ENCODE data around the gene FAM120B.

Gene FAM120B

DNA sequence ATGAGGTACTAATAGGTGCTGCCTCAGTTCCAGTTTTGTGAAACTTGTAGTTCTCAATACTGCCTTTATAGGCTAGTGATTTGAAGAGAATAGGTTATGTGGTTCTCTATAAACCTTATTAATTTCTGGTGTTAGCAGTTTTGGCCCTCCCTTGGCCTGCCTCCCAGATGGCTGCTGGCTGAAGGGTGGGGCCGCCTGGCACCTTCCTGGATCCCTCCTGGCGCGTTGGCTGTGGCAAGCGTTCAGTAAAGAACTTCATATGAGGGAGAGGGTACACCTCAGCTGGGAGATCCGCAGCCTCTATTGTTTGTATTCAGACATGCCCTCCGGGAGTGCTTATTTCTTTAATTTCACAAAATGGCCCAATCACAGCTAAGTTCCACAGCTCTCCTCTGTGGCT lies 51.9 kb downstream of the FAM120B start:
- no peak for DNase-seq (ENCODE audit: low read depth, low spot score)

DNA sequence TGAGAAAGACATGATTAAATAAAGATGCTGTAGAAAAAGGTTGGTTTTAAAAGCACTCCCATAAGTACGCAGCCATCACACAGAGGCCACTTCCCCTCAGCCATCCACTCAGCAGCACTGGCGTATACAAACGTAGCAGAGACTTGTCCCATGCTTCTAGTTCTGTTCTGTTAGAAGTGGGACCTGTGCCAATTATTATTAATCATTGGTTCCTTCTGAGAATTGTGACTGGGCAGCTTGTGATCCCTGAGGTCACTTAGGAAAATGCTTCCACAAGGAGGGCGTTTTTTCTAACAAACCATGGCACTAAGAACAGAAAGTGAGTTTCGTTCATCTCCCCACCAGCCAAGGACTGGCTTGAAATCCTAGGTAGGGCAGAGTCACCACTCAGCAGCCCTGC lies 53.9 kb downstream of the FAM120B start:
- no peak for DNase-seq (ENCODE audit: low read depth, low spot score)

DNA sequence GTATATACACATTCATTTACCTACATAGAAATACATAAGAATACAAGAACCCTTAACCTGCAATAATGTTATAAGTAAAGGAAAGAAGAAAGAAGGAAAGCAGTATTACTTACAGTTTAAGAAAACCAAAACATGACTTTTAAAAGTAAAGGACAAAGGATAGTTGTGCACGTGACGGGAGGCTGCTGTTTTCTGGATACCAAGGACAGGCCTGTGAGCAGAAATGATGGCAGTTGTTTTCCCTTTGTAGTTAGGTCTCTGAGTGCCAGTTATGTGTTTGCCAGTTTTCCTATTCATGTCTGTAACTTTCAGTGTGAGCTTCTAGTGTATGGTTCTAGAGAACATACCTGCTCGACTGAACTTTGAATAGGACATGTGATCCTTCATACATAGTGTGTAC lies 54.8 kb downstream of the FAM120B start:
- no peak for DNase-seq (ENCODE audit: low read depth, low spot score)

DNA sequence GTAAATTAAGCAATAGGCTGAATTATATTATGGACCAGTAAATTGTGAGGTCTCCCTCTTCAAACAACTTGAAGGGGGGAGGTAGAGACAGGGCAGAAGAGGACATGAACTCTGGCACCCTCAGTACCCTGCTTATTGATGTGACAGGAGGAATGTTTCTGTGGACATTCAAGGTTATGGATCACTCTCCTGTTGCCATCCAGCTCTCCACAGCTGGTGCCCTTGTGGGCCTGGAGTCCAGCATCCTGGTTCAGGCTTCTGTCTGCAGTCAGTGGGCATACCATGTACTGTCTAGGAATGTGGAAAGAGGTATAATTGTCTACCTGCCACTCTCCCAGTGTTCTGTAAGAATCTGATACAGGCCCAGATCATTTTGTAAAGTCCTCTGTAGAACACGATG lies 55.6 kb downstream of the FAM120B start:
- no peak for DNase-seq (ENCODE audit: low read depth, low spot score)

DNA sequence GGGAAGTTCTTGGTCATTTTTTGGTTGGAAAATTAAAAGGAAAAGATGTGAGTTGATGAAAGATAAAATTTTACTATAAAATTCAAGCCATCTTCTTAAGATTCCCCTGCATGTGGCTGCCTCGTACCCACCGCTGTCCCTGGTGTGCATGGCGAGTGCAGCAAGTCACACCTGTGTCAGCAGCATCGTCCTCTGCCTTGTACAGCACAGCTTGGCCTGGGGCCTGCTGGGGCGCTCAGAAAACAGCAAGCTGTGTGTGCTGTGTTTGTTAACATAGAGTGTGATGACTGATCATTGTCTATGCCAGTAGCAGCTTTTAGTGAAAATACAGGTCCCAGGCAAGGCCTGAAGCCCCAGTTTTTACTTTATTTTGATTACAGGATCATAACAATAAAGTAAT lies 56.7 kb downstream of the FAM120B start:
- DNase-seq (ENCODE audit: low read depth, low spot score) = no peak

DNA sequence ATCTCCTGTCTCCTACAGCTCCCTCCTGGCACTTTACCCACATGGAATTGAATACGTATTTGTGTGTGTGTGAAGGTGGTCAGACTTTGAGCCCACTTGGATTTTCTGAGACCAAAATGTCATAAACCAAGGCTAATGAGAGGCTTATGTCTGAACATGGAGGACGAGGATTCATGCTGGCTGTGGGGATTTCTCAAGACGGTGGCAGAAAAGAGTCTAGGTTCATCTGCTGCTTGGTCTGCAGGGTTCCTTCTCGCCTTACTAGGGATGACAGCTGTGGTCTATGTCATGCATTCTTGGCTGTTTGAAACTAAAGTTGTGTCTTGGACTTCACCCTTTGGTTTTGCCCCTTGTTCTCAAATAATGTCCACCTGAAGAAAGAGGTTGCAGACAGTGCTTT lies 58.6 kb downstream of the FAM120B start:
- DNase-seq (ENCODE audit: low read depth, low spot score) = no peak

DNA sequence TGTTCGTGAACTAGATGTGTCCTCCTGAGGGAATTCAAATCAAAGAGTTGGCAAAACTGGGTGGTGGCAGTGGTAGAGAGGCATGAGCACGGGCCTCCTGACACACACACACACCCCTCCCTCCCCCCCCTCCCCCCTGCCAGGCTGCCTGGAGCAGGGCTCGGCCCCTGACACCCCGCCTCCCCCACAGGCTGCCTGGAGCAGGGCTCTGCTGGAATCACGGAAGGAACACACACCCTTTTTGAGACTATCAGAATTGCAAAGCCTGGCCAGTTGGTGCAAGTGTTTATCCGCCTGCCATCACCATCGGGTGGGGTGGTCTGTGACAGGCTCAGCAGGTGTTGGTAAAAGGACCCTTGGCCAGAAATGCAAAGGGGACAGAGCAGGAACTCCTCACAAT lies 59.0 kb downstream of the FAM120B start:
- no peak for DNase-seq (ENCODE audit: low read depth, low spot score)

- DNase-seq (ENCODE audit: low read depth, low spot score) = no peak
Measured at GRCh38 chr6:170366248-170366960, 59.8 kb downstream of the FAM120B start.

DNA sequence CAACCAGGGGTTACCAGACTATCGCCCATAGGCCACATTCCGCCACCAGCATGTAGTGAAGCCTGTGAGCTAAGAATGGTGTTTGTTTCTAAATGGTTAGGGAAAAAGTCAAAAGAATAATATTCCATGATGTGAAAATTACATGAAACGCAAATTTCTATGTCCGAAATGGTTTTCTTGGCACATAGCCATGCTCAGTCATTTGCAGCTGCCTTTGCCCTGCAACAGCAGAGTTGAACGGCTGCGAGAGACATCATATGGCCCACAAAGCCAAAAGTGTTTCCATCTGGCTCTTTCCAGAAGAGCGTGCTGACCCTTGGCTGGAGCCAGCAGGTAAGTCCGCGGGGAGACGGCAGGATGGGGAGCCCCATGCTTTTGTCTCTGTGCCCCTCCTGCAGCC lies 60.7 kb downstream of the FAM120B start:
- no peak for DNase-seq (ENCODE audit: low read depth, low spot score)

DNA sequence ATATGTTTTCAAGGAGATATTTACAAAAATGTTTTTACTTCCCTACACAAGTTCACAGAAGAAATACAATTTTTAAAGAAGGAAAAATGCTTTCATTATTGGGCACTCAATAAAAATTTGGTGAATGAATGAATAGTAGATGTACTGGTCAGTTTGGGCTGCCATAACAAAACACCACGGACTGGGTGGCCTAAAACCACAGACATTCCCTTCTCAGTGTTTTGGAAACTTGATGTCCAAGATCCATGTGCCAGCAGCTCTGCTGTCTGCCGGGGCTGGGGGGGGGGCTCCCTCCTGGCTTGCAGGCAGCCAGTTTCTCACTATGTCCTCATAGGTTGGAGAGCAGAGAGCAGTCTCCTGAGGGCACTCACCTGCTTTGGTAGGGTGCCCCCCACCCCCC lies 62.0 kb downstream of the FAM120B start:
- DNase-seq (ENCODE audit: low read depth, low spot score) = no peak

- no peak for DNase-seq (ENCODE audit: low read depth, low spot score)
Measured at GRCh38 chr6:170369403-170369802, 62.8 kb downstream of the FAM120B start.

- DNase-seq (ENCODE audit: low read depth, low spot score) = no peak
Measured at GRCh38 chr6:170370416-170370815, 63.9 kb downstream of the FAM120B start.

GRCh38 chr6:170371080-170371479 lies 64.5 kb downstream of the FAM120B start:
- DNase-seq (ENCODE audit: low read depth, low spot score) = no peak

DNA sequence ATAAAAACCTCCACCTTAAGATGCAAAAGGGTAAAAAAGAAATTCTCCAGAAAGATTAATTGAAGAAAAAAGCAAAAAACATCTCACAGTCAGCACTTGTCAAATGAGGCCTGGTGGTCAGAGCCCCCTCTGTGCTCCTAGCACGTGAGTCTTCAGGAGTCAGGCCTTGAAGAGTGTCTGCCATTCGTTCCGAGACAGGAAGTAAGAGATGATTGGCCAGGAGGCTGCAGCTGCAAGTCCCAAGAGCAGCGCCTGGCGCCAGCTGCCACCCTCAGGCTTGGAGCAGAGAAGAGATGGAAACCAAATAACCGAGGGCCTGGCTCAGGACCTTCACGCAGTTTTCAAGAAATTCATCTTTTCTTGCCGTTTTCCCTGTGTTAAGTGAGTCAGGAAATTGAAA lies 65.0 kb downstream of the FAM120B start:
- DNase-seq (ENCODE audit: low read depth, low spot score) = no peak

- no peak for DNase-seq (ENCODE audit: low read depth, low spot score)
Measured at GRCh38 chr6:170372380-170373325, 66.1 kb downstream of the FAM120B start.

GRCh38 chr6:170374571-170375444 lies 68.2 kb downstream of the FAM120B start:
- no peak for DNase-seq (ENCODE audit: low read depth, low spot score)

DNA sequence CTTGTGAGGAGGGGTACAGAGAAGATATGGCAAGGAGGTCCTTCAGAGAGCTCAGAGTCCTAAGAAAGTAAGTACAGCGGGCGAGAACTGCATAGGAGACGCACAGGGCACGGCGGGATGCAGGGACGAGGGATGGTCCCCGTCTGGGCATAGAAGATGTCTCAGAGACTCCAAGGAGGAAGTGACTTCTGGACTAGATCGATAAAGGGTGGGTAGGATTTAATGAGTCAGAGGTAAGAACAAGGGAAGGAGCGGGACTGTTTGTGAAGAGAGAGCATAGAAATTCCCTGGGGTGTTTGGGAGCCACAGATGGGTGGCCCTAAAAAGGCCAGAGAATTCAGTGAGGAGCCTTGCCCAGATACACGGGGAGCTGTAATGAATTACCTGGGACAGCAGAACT lies 69.1 kb downstream of the FAM120B start:
- DNase-seq (ENCODE audit: low read depth, low spot score) = no peak

DNA sequence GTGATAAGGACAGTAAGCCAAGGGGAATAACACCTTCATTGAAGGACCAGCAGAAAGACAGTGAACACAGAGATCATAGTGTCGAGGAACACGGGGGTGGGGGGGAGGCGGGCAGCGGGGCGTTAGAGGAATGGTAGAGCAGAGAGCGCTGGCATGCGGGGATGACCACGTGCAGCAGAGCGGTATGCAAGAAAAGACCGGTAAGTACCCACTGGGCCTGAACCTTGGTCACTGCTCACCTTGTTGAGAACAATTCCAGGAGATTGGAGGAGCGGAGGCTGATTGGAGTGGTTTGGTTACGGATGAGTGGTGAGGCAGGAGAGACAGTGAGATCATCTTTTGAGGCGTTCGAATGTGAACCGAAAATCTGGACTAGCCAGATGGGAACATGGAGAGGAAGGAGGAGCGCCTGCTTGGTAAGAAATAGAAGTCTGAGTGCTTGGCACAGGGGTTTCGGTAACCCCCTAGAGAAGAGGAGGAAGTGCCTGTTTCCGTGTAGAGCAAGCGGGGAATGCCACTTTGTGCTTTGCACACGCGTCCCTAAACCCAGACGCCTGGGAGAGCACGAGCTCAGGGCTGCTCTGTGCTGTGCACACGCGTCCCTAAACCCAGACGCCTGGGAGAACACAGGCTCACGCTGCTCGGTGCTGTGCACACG lies 70.0 kb downstream of the FAM120B start:
- DNase-seq (ENCODE audit: low read depth, low spot score) = no peak

DNA sequence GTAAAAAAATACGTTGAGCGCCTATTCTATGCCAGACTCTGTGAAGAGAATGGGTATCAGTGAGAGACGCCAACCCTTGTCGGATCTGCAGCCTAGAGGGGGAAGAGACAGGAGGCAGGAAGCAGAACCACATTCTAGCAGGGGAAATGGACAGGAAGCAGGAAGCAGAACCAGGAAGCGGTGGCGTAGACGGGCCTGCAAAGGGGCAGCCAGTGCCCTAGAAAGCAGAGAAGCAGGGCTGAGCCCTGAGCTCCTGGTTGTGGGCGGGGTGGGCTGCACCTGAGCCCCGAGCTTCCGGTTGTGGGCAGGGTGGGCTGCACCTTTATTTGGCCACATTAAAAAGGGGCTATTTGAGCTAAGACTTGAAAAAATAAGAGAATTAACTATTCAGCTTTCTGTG lies 71.9 kb downstream of the FAM120B start:
- DNase-seq (ENCODE audit: low read depth, low spot score) = no peak

DNA sequence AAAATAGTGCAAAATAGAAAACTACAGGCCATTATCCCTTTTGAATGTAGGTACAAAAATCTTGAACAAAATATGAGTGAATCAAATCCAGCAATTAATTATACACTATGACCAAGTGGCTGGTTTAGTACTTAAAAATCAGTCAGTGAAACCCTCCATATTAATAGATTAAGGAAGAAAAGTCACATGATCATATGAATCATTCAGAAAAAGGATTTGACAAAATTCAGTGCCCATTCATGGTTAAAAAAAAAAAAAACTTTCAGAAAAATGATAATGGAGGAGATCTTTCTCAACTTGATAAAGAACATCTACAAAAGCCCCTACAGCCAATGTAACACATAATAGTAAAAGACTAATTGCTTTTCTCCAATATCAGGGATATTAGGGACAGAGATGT lies 75.0 kb downstream of the FAM120B start:
- no peak for DNase-seq (ENCODE audit: low read depth, low spot score)

DNA sequence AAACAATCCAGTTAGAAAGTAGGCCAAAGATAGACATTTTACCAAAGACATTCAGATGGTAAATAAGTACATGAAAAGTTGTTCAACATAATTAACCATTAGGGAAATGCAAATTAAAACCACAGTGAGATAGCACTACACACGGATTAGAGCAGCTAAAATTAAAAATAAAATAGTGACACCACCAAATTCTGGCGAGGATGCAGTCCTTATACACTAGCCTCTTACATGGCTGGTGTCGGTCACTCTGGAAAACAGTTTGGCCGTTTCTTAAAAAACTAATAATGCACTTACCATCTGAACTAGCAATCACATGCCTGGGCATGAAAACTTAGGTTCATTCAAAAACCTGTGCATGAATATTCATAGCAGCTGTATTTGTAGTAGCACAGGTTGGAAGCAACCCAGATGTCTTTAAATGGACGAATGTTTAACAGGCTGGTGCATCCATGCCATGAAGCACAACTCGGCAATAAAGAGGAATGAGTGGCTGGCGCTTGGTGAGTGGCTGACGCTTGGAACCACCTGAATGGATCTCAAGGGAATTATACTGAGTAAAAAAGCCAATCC lies 77.0 kb downstream of the FAM120B start:
- DNase-seq (ENCODE audit: low read depth, low spot score) = no peak

Data from activated naive CD8-positive, alpha-beta T cell treated with anti-CD3 and anti-CD28 coated beads, Interleukin-2, amount 50 U/mL, for 16 hours (primary cell).